ENCODE measurements around the gene MEI4.
"Not testable (repeated sequence)": the region's sequence is repeated elsewhere in the genome, so short reads cannot be mapped to it uniquely, and the experiment has no call there.

MEI4 gene

GRCh38 chr6:77829736-77830135, 176.9 kb downstream of the MEI4 start:
- TF ChIP-seq CTCF (conservative IDR thresholded peaks at IDR 0.05; ENCODE audit: low read depth, low read length), result no peak
- DNase-seq (ENCODE audit: low read depth), result no peak
- H3K4me3 ChIP-seq (ENCODE audit: low read depth, low read length), result no peak overlapping the region

GRCh38 chr6:77833749-77834148, 180.9 kb downstream of the MEI4 start:
- H3K4me3 ChIP-seq (ENCODE audit: low read depth, low read length); DNase-seq (ENCODE audit: low read depth): not testable (repeated sequence)

GRCh38 chr6:77834591-77834996, 181.8 kb downstream of the MEI4 start:
- no peak for TF ChIP-seq CTCF (conservative IDR thresholded peaks at IDR 0.05; ENCODE audit: low read depth, low read length)
- no peak overlapping the region for H3K4me3 ChIP-seq (ENCODE audit: low read depth, low read length)
- no peak for DNase-seq (ENCODE audit: low read depth)

- DNase-seq (ENCODE audit: low read depth), result no peak
- no peak overlapping the region for H3K4me3 ChIP-seq (ENCODE audit: low read depth, low read length)
- no peak for TF ChIP-seq CTCF (conservative IDR thresholded peaks at IDR 0.05; ENCODE audit: low read depth, low read length)
Observed at GRCh38 chr6:77837034-77837784, 184.4 kb downstream of the MEI4 start.

GRCh38 chr6:77839292-77839691, 186.5 kb downstream of the MEI4 start:
- no peak for TF ChIP-seq CTCF (conservative IDR thresholded peaks at IDR 0.05; ENCODE audit: low read depth, low read length)
- DNase-seq (ENCODE audit: low read depth), result no peak
- no peak overlapping the region for H3K4me3 ChIP-seq (ENCODE audit: low read depth, low read length)

GRCh38 chr6:77844822-77845221, 192.0 kb downstream of the MEI4 start:
- DNase-seq (ENCODE audit: low read depth), result no peak
- TF ChIP-seq CTCF (conservative IDR thresholded peaks at IDR 0.05; ENCODE audit: low read depth, low read length), result no peak
- no peak overlapping the region for H3K4me3 ChIP-seq (ENCODE audit: low read depth, low read length)

- DNase-seq (ENCODE audit: low read depth), result no peak
- no peak for TF ChIP-seq CTCF (conservative IDR thresholded peaks at IDR 0.05; ENCODE audit: low read depth, low read length)
- no peak overlapping the region for H3K4me3 ChIP-seq (ENCODE audit: low read depth, low read length)
Observed at GRCh38 chr6:77853401-77853800, 200.6 kb downstream of the MEI4 start.
